GM19324 (cell line): ENCODE results near the gene ARMC3.

Experiments used
- ATAC-seq: cut with Tn5 transposase; IDR thresholded peaks from one replicate; pipeline ENCODE4 v1.9.1; 2021; ENCODE audit warnings: mild to moderate bottlenecking, moderate library complexity; ENCODE audit not compliant: unreplicated experiment, low FRiP score

Gene ARMC3

GRCh38 chr10:22990443-22990842 lies 62.6 kb downstream of the ARMC3 start:
- ATAC-seq = no peak

GRCh38 chr10:22992075-22992474 lies 64.2 kb downstream of the ARMC3 start:
- ATAC-seq = no peak

DNA sequence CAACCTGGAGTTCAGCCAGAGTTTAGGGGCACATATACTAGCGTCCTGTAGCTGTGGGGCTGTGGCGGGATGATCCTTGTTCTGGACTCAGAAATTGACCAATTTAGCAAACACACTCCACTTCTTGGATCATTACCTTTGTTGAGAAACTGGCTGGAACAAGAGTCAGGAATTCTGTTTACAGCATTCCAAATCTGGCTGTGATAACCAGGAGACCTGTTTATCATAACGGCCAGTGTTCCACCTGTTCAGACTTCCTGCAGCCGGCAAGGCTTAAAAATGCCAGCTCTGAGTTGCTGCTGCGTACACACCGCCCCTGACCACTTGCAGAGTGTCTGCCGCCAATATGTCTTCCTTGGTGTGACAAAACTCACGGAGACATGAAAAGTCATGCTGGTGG lies 64.8 kb downstream of the ARMC3 start:
- ATAC-seq = no peak

GRCh38 chr10:22993314-22993713 lies 65.5 kb downstream of the ARMC3 start:
- no peak for ATAC-seq

DNA sequence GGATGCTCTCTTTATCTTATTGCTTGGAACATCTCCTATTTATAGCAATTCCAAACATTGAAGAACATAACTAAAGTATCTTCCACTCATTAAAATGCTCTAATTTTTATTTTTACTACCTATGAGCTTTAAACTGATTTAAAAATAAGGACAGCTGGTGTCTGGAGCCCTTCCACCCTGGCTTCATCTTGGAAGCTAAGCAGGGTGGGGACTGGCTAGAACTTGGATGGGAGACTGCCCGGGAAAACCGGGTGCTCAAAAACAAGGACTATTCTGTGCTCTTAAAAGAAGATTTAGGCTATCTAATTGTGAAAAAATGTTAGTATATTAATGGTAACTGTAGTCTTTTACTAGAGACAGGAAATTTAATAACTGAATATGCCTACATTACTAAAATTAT lies 69.2 kb downstream of the ARMC3 start:
- ATAC-seq = no peak

- ATAC-seq = no peak
These were observed 70.2 kb downstream of the ARMC3 start for GRCh38 chr10:22998091-22998490.

- ATAC-seq = no peak
These were observed 72.1 kb downstream of the ARMC3 start for GRCh38 chr10:22999942-23000341.

DNA sequence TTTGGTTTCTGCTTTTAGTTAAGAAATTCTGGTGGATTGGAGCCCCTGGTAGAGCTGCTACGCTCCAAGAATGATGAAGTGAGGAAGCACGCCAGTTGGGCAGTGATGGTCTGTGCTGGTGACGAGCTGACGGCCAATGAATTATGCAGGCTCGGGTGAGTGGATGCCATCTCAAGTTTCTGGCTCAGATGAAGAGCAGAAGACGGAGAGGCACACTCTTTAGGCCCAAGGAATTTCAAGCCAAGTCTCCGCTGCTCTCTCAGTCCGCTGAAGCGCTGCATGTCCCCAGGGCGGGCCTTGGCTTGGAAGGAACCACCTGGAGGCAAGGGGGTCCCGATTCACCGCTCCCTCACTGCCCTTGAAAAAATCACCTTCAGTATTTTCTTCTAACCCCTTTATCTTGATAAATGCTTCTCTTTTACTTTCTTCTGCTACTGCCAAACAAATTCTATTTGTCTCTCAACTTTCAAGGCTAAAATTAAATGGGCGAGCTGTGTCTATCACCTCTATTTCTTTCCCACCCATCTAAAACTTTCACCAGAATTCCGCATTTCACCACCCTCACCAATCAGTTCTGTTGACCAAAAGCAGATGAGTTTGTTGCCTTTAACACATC lies 74.2 kb downstream of the ARMC3 start:
- no peak for ATAC-seq

DNA sequence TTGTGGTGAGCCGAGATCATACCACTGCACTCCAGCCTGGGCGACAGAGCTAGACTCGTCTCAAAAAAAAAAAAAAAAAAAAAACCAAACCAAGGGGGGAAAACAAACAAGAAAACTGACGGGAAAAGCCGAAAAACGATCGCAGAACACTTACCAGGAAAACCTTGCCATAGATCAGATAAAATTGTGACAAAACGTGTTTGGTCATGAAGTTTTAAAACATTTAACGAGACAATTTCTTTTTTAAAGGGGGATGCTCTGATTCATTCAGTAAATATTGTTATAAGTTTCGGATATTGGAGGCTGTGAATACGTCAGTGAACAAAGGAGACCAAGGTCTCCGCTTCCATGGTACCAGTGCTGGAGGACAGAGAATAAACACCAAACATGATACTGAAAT lies 77.3 kb downstream of the ARMC3 start:
- no peak for ATAC-seq

GRCh38 chr10:23013581-23014335 lies 85.9 kb downstream of the ARMC3 start:
- ATAC-seq = no peak

- peak; percentile 95 for ATAC-seq
These were observed 87.3 kb downstream of the ARMC3 start for GRCh38 chr10:23015021-23015707.

GRCh38 chr10:23016636-23017035 lies 88.8 kb downstream of the ARMC3 start:
- ATAC-seq = no peak

GRCh38 chr10:23019633-23020032 lies 91.8 kb downstream of the ARMC3 start:
- no peak for ATAC-seq

- no peak for ATAC-seq
These were observed 93.6 kb downstream of the ARMC3 start for GRCh38 chr10:23021430-23021829.

DNA sequence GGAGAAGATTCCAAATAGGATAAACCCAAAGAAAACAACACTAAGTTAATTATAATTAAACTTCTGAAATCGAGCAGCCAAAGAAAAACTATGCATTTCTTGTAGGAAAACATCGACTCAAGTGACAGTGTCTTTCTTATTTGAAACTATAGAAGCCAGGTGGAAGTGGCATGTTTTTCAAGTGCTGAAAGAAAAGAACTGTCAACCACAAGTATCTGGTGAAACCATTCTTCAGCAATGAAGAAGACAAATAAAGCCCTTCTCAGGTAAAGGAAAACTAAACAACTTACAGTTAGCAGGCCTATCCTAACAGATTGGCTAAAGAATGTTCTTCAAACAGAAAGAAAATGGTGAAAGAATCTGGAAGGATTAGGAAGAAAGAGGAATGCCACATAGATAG lies 96.1 kb downstream of the ARMC3 start:
- no peak for ATAC-seq

DNA sequence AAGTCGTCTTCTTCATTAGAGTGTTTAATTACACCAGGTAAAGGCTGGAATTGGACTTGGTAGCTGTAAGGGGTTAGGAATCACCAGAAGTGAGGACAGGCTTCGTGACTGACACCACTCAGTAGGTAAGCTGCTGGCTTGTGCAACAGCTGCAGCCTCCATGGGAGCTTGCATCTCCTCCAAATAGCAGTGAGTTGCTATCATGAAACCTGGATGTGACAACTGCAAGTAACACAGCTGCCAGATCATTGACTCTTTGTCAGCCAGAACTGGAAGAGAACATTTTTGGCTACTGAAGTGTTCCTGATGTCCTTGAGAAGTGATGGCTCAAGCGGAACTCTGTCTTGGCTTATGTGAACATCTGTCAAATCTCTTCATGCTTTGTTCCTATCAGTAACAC lies 103.5 kb downstream of the ARMC3 start:
- ATAC-seq = no peak

DNA sequence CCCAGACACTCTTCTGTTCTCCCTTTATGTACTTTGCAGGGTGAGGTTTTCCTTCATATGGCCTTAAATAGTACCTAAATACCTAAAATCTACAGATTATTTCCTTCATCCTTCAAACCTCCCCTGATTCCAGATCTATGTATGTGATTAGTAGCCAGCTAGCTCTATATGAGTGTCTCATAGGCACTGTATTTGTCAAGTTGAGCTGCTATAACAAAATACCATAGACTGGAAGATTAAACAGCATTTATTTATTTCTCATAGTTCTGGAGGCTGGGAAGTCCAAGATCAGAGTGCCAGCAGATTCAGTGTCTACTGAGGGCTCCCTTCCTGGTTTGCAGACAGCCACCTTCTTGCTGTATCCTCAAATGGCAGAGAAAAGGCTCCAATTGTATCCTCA lies 106.9 kb downstream of the ARMC3 start:
- ATAC-seq = no peak

- ATAC-seq = no peak
These were observed 107.7 kb downstream of the ARMC3 start for GRCh38 chr10:23035569-23035968.

GRCh38 chr10:23037152-23037551 lies 109.3 kb downstream of the ARMC3 start:
- ATAC-seq = no peak

GRCh38 chr10:23037561-23037960 lies 109.7 kb downstream of the ARMC3 start:
- ATAC-seq = no peak

DNA sequence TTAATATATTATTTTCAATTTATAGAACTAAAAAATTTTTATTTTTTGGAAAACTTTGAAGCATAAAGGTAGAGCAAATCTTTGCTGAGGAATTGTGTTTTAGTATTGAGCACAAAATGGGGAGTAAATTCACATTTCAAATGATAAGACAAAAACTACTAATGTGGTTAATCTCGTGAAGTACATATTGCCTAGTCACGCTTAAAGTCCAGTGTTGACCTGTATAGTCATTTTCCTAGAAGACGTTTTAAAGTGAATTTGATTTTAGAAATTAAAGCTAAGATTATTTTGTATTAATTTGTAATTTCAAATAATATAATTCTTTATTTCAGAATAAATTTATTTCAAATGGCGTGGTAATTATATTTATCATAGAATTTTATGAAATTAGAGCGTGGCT lies 110.3 kb downstream of the ARMC3 start:
- ATAC-seq = no peak

- ATAC-seq = no peak
These were observed 112.1 kb downstream of the ARMC3 start for GRCh38 chr10:23040002-23040401.
